SH-SY5Y (cell line): ENCODE data around the gene PSMD9.

ENCODE experiments used
- GATA2 ChIP-seq: IDR thresholded peaks from 2 replicates; pipeline ENCODE4 v1.6.1; 2011; ENCODE audit warnings: mild to moderate bottlenecking, low read depth, low read length
- GATA3 ChIP-seq: IDR thresholded peaks from 2 replicates; pipeline ENCODE4 v1.6.1; 2011; ENCODE audit warnings: low read depth, mild to moderate bottlenecking, low read length, moderate library complexity

The PSMD9 gene

GRCh38 chr12:121861636-121862254 is 26.8 kb upstream of the PSMD9 start:
- TF ChIP-seq GATA3, result no peak
- peak; percentile 63 for TF ChIP-seq GATA2

DNA sequence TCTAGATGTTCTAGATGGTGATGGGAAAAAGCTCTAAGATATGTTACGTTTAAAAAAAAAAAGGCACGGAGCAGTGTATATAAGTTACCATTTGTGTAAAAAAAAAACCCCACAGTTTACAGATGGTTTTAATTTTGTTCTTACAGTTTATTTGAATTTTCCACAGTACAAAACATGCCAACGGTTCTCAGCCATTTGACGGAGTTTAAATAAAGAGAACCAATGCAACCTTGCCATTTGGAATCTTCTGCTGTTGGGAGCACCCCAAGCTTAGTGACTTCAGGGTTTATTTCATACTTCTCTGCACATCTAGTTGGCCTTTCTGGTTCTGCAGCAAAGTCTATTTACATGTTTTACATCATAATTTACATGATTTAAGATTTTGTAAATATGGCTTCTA is 22.3 kb upstream of the PSMD9 start:
- TF ChIP-seq GATA2 (no peak), GATA3 (no peak)

DNA sequence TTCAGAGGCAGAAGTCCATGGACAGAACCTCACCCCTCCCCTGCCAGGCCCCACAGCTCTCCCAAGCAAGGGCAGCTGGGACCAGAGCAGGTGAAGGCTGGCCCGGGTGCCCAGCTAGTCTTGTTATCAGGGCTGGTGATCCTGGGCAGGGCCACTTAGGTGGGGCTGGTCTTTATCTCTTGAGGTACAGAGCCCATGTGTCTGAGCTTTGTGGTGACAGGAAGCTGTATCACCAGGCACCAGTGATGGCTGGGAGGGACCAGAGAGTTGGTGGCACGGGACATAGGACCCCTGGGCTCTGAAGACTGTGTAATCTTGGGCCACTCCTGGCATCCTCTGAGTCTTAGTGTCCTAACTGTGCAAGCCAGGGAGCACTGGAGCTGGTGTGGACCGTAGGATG is 17.1 kb upstream of the PSMD9 start:
- TF ChIP-seq GATA2, result no peak
- no peak for TF ChIP-seq GATA3

DNA sequence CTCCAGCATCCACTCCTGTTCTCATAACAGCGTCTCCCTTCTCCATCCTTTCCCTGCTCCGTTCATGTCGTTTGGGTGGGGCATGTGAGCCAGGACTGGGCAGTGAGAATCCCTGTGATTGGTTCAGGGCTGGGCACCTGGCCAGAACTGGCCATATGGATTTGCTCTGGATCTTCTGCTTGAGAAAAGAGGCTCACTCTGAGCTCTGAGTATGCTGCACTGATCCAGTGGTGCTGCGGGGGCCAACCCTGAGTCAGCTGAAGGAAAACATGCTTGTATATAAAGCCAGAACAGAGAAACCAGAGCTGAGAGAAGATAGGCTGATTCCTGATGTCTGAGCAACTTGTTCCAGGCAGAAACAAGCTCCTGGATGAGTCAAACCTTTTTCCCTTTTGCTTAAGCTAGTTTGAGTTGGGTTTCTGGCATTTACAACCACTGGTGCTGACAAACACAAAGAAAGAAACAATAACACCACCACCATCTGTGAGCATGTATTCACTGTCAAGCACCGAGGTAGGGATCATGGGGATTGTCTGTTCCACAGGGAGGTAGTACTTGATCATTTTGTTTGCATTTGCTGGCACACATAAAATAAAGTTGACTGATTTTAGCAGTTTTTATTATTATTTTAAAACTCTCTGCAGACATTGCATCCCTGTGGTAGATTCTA is 15.9 kb upstream of the PSMD9 start:
- TF ChIP-seq GATA2 (no peak), GATA3 (no peak)

- TF ChIP-seq GATA3, result no peak
- TF ChIP-seq GATA2, result no peak
Measured at GRCh38 chr12:121873216-121873569, 15.4 kb upstream of the PSMD9 start.

DNA sequence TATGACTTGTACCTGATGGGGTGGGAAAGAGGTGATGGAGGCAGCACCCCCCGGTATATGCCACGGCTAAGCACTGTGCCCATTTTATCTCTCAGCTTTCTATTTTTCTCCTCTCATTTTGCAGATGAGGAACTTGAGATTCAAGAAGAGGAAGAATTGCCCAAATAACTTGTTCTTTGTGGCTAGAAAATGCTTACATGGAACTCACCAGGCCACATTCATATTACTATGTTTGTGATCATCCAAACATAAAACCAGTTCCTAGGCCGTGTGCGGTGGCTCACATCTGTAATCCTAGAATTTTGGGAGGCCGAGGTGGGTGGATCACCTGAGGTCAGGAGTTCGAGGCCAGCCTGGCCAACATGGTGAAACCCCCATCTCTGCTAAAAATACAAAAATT is 14.5 kb upstream of the PSMD9 start:
- TF ChIP-seq GATA2 (no peak), GATA3 (no peak)

DNA sequence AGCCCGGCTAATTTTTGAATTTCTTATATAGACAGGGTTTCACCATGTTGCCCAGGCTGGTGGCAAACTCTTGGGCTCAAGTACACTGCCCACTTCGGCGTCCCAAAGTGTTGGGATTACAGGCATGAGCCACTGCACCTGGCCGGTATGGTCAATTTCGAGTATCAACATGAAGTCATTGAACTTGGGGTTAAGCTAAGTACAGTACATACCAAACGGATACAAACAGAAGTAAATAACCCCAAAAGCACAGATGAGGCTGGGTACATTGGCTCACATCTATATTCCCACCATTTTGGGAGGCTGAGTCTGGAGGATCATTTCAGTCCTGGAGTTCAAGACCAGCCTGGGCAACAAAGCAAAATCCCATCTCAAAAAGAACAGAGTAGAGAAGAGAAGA is 13.0 kb upstream of the PSMD9 start:
- TF ChIP-seq GATA2 (no peak), GATA3 (no peak)

GRCh38 chr12:121883315-121883660 is 5.3 kb upstream of the PSMD9 start:
- TF ChIP-seq GATA3 (no peak), GATA2 (no peak)

- peak; percentile 84 for TF ChIP-seq GATA2
- peak; percentile 62 for TF ChIP-seq GATA3
Measured at GRCh38 chr12:121888083-121888477, 510 bp upstream of the PSMD9 start.

DNA sequence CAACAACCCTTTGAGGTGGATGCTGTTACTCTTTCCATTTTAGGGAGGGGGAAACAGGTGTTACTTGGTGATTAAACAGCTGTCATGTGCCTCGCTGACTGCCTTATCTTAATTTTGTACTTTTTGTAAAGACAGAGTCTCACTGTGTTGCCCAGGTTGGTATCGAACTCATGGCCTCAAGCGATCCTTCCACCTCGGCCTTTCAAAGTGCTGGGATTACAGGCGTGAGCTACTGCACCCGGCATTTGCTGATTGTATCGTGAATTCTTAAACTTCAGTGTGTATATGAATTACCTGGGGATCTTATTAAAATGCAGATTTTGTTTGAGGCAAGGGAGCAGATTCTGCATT is 659 bp downstream of the PSMD9 start:
- TF ChIP-seq GATA2, result no peak
- no peak for TF ChIP-seq GATA3

- TF ChIP-seq GATA3, result no peak
- TF ChIP-seq GATA2, result no peak
Measured at GRCh38 chr12:121892673-121893561, 4.3 kb downstream of the PSMD9 start.

DNA sequence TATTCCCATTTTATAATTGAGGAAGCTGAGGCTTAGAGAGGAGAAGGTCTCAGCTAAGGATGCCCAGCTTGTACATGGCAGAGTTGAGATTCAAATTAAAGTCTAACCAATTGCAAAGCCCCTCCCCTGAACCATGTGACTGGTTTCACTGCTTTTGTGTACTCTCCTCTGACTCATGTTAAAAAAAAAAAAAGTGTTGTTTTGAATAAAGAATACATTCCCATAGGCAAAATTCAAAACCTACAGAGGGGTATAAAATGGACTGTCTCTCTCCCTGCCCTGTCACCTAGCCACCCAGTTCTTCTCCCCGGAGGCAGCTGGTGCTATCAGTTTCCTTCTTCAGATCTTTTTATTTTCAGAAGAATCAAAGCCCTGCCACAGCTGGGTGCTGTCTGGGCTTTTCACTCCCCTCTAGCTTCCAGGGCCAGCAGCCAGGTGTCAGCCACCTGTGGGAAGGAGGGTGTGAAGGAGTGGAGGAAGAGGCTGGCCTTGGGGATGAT is 5.4 kb downstream of the PSMD9 start:
- no peak for TF ChIP-seq GATA2
- TF ChIP-seq GATA3, result no peak

- TF ChIP-seq GATA3, result no peak
- no peak for TF ChIP-seq GATA2
Measured at GRCh38 chr12:121894633-121895032, 6.0 kb downstream of the PSMD9 start.

DNA sequence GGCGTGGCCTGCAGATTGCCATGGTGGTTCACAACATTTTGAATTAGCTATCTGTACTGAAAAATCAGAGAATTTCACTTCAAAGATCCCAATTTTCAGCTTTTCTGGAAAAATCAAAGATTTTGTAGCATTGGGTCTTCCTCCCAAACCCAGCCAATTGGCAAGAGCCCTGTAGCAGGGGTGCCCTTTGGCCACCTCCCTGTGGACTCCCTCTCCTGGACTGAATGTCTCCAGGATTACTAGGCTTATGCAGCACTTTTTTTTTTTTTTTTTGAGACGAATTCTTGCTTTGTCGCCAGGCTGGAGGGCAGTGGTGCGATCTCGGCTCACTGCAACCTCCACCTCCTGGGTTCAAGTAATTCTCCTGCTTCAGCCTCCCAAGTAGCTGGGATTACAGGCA is 9.7 kb downstream of the PSMD9 start:
- no peak for TF ChIP-seq GATA2
- TF ChIP-seq GATA3, result no peak

- no peak for TF ChIP-seq GATA3
- no peak for TF ChIP-seq GATA2
Measured at GRCh38 chr12:121899590-121899989, 11.0 kb downstream of the PSMD9 start.
